Stimulated activated CD4-positive, alpha-beta T cell treated with anti-CD3 and anti-CD28 coated beads, Interleukin-2, amount 100 ng/mL, for 4 hours (primary cell): Measurements from ENCODE around the gene SPRYD3.
"Not testable (repeated sequence)": the region's sequence is repeated elsewhere in the genome, so short reads cannot be mapped to it uniquely, and the experiment has no call there.

ENCODE experiments used
- DNase-seq: peaks from one replicate; pipeline ENCODE4 v3.0.0-alpha.2; 2020; ENCODE audit warnings: low read depth

Gene SPRYD3

GRCh38 chr12:53079226-53080117 is at the start of gene SPRYD3:
TSS of gene SPRYD3 (minus strand) at chr12:53079390. CDS start at chr12:53079333, 57 bp downstream.
- peak; percentile 94 for DNase-seq

GRCh38 chr12:53127169-53127568 is 48.0 kb upstream of the SPRYD3 start:
- no peak for DNase-seq

GRCh38 chr12:53124352-53124723 is 45.1 kb upstream of the SPRYD3 start:
- DNase-seq = no peak

GRCh38 chr12:53123578-53124351 is 44.6 kb upstream of the SPRYD3 start:
- DNase-seq = no peak

GRCh38 chr12:53122961-53123468 is 43.8 kb upstream of the SPRYD3 start:
- DNase-seq = no peak

- DNase-seq = no peak
Observed at GRCh38 chr12:53120685-53121525, 41.7 kb upstream of the SPRYD3 start.

GRCh38 chr12:53118751-53119300 is 39.6 kb upstream of the SPRYD3 start:
- DNase-seq = no peak

- DNase-seq = no peak
Observed at GRCh38 chr12:53115891-53116648, 36.9 kb upstream of the SPRYD3 start.

GRCh38 chr12:53115112-53115890 is 36.1 kb upstream of the SPRYD3 start:
- no peak for DNase-seq

GRCh38 chr12:53113951-53114350 is 34.8 kb upstream of the SPRYD3 start:
- DNase-seq = no peak

GRCh38 chr12:53113136-53113705 is 34.0 kb upstream of the SPRYD3 start:
- DNase-seq = no peak

GRCh38 chr12:53112431-53112830 is 33.2 kb upstream of the SPRYD3 start:
- not testable (repeated sequence) for DNase-seq

- DNase-seq = no peak
Observed at GRCh38 chr12:53107122-53107521, 27.9 kb upstream of the SPRYD3 start.

- no peak for DNase-seq
Observed at GRCh38 chr12:53105712-53106439, 26.7 kb upstream of the SPRYD3 start.

GRCh38 chr12:53105256-53105655 is 26.1 kb upstream of the SPRYD3 start:
- DNase-seq = no peak

- no peak for DNase-seq
Observed at GRCh38 chr12:53103860-53104305, 24.7 kb upstream of the SPRYD3 start.

- DNase-seq = no peak
Observed at GRCh38 chr12:53102883-53103807, 24.0 kb upstream of the SPRYD3 start, which contains the start of gene SOAT2. TSS of gene SOAT2 (plus strand) at chr12:53103486. CDS start at chr12:53103578, 92 bp downstream.
